GM13977 (cell line): ENCODE measurements around the gene GGCT.

Experiments
- DNase-seq: peaks from one replicate; pipeline ENCODE4 v3.0.0; 2012; ENCODE audit warnings: low spot score
- CTCF ChIP-seq: IDR thresholded peaks from 2 replicates; pipeline ENCODE4 v1.5.1; 2012; ENCODE audit warnings: mild to moderate bottlenecking, control low read depth; ENCODE audit not compliant: insufficient read depth; ENCODE audit errors: extremely low read depth, missing control alignments
- in situ Hi-C: fragments of 300-500 bp; cut with MboI; formaldehyde crosslinking; loops from one replicate; pipeline ENCODE4 v1.12.0; 2022; ENCODE audit warnings: low sequenced_read_pairs, low pct_unique_long_range_greater_than_20kb, mixed read lengths, inconsistent platforms; ENCODE audit not compliant: unreplicated experiment

Gene GGCT

DNA sequence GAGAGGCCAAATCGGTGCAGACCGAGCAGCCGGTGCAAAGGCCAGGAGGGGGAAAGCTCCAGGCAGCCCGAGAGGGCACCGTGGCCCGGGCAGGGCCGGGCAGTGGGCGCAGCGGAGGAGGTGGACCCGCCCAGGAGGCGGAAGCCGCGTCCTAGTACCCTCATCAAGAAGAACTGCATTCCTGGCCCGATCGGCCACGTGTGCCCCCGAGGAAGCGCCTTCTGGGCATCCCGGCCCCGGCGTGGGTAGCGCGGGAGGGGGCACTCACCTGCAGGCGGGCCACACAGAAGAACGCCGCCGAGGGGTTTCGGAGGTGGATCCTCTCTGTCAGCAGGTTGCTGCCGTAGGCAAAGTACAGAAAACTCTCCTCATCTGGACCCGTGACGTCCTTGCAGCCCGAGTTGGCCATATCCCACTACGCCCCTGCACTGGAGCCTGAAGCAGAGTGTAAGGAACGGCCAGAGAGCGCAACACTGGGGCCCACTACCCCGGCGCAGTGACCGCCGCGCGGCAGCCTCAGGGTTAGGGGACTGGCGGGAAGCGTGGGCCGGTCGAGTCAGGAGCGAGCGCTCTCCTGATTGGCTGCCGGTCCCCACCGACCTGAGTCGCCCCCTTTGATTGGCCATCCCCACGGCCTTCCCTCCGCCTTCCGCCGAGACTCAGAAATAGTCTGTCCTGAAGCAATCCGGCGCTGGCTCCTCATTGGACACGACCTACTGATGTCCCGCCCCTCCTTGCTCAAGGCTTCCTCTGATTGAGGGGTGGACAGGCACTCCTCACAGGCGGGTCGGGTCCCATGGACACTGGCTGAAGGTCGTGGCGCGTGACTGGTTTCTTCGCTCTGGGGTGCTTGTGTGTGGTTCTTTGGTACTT is at the start of gene GGCT:
TSS of gene GGCT (minus strand) at position 529 of the 873 bp plus-strand sequence. CDS start at position 409, 120 bp downstream.
- no peak for TF ChIP-seq CTCF
- in situ Hi-C loops, result no loop called here
- DNase-seq, result peak; percentile 96

DNA sequence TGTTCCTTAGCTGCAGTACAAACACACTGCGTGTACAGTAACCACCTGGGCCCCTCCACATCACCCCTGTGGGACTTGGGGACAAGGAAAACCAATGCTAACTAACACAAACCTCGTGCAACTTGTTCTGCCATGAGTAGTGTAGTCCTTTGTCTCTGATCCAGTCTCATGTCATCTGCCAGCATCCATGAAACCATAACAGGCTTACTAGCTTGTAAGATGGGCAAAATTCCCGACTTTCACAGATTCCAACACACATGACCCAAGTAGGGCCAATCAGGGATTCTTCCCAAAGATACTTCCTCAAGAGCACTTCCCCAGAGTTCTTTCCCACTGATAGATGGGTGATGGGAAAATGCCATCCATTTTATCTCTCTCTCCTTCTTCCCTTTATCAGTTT is 48.9 kb upstream of the GGCT start:
- in situ Hi-C loops, result loop anchor here (25.0 kb wide), 1 partner anchor 391 kb away; no protein-coding TSS in a partner anchor
- no peak for TF ChIP-seq CTCF
- no peak for DNase-seq

- TF ChIP-seq CTCF, result no peak
- DNase-seq, result no peak
- in situ Hi-C loops, result loop anchor here (25.0 kb wide), 1 partner anchor 391 kb away; no protein-coding TSS in a partner anchor
Observed at GRCh38 chr7:30553141-30553540, 48.5 kb upstream of the GGCT start.

- in situ Hi-C loops, result loop anchor here (25.0 kb wide), 1 partner anchor 390 kb away; no protein-coding TSS in a partner anchor
- no peak for TF ChIP-seq CTCF
- no peak for DNase-seq
Observed at GRCh38 chr7:30552330-30552729, 47.7 kb upstream of the GGCT start.

- no peak for TF ChIP-seq CTCF
- DNase-seq, result no peak
- in situ Hi-C loops, result loop anchor here (25.0 kb wide), 1 partner anchor 388 kb away; no protein-coding TSS in a partner anchor
Observed at GRCh38 chr7:30549931-30550493, 45.4 kb upstream of the GGCT start.

DNA sequence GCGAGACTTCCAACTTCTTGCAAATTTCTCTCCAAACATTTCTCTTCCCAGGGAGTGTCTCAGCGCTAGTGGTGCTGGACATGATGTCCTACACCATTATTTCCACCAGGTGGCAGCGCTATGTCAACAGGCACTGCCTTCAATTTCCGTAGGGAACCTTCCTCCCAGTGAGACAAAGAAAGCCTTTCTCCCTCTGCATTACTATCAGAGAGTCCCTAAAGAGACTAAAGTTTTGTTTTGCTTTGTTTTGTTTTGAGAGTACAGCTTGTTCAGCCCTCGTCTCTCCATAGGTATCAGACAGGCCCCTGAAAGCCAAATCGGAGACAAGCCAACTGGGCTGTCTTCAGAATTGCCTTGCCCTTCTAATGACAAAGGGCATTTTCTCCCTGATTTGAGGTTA is 44.2 kb upstream of the GGCT start:
- peak; percentile 64 for TF ChIP-seq CTCF
- DNase-seq, result peak; percentile 46
- in situ Hi-C loops, result no loop called here
